Muscle of leg (tissue), 11 donors: ENCODE data around the gene SLC4A11. TPM values are rescaled to one million over a fixed set of nuclear protein-coding genes. Genes with fewer than 3 reads are reported as not detected.

Source experiments
- DNase-seq: peaks from one replicate; pipeline ENCODE4 v3.0.0; 2013
- H3K27ac ChIP-seq: one replicate; pipeline ENCODE4 v1.5.1; 2013; ENCODE audit warnings: mild to moderate bottlenecking, low read length, control low read depth
- H3K27me3 ChIP-seq: one replicate; pipeline ENCODE4 v1.6.1; 2013; ENCODE audit warnings: low read length; ENCODE audit not compliant: control insufficient read depth, insufficient read depth
- H3K36me3 ChIP-seq: one replicate; pipeline ENCODE4 v1.6.1; 2013; ENCODE audit warnings: low read length; ENCODE audit not compliant: control insufficient read depth, insufficient read depth
- H3K4me1 ChIP-seq: one replicate; pipeline ENCODE4 v1.6.1; 2013; ENCODE audit warnings: low read length; ENCODE audit not compliant: control insufficient read depth, insufficient read depth
- H3K4me3 ChIP-seq: one replicate; pipeline ENCODE4 v1.5.1; 2013; ENCODE audit warnings: low read length, control low read depth
- H3K9me3 ChIP-seq: replicated peaks from 2 replicates; pipeline ENCODE4 v1.6.1; 2013; ENCODE audit warnings: low read depth, low read length; ENCODE audit not compliant: control insufficient read depth
- WGBS: methylation state at CpG from one replicate; pipeline ENCODE4 v1.1.5; 2013; ENCODE audit warnings: missing lambda C conversion rate; ENCODE audit not compliant: insufficient coverage; 5-methylcytosine and 5-hydroxymethylcytosine counted together
- polyA plus RNA-seq, 8 donors: library from polyadenylated mRNA; unstranded; fragments of 120-200 nt; gene quantifications; one replicate each; pipeline versions ENCODE4 v1.2.1 to v1.2.3, GENCODE V29; 2013; ENCODE audit warnings: inconsistent platforms in 1 of 8, low replicate concordance in 1 of 8; ENCODE audit not compliant: insufficient read length in 8 of 8, insufficient read depth in 1 of 8
- total RNA-seq: library from RNA; stranded (reverse); fragments of 120-200 nt; gene quantifications from one replicate; pipeline ENCODE4 v1.2.4, GENCODE V29; 2013

Gene SLC4A11
- total and polyA plus RNA-seq, 9 donors: 0.35 to 1.7 (median 0.65) TPM

GRCh38 chr20:3228750-3229032 is 10.3 kb downstream of the SLC4A11 start:
- Histone ChIP-seq H3K4me1 (peaks cover 2% of the 10 kb centered on the region), H3K27me3 (no peaks in the 10 kb centered on the region), H3K36me3 (peaks cover 20% of the 10 kb centered on the region), H3K4me3 (no peak overlapping the region), H3K27ac (no peak overlapping the region), H3K9me3 (no peaks in the 10 kb centered on the region)
- DNase-seq: no peak
- WGBS: 76% methylated on average over 3 of the region's 11 CpGs

GRCh38 chr20:3227936-3228749 is 10.8 kb downstream of the SLC4A11 start:
- no peaks in the 10 kb centered on the region for H3K9me3 ChIP-seq
- WGBS: 85% methylated on average over 31 of the region's 42 CpGs
- DNase-seq: no peak
- peaks cover 25% of the 10 kb centered on the region for H3K36me3 ChIP-seq
- peaks cover 8% of the 10 kb centered on the region for H3K4me1 ChIP-seq
- no peak overlapping the region for H3K4me3 ChIP-seq
- no peaks in the 10 kb centered on the region for H3K27me3 ChIP-seq
- H3K27ac ChIP-seq: no peak overlapping the region

GRCh38 chr20:3227506-3227905 is 11.5 kb downstream of the SLC4A11 start:
- DNase-seq: no peak
- no peaks in the 10 kb centered on the region for H3K9me3 ChIP-seq
- H3K36me3 ChIP-seq: peaks cover 28% of the 10 kb centered on the region
- H3K4me1 ChIP-seq: peaks cover 14% of the 10 kb centered on the region
- H3K4me3 ChIP-seq: no peak overlapping the region
- H3K27me3 ChIP-seq: no peaks in the 10 kb centered on the region
- no peak overlapping the region for H3K27ac ChIP-seq
- WGBS: 40% methylated on average over 1 of the region's 7 CpGs

GRCh38 chr20:3226864-3227263 is 12.1 kb downstream of the SLC4A11 start:
- H3K27ac ChIP-seq: no peak overlapping the region
- peaks cover 29% of the 10 kb centered on the region for H3K36me3 ChIP-seq
- DNase-seq: no peak
- no peaks in the 10 kb centered on the region for H3K27me3 ChIP-seq
- H3K9me3 ChIP-seq: no peaks in the 10 kb centered on the region
- H3K4me1 ChIP-seq: peaks cover 16% of the 10 kb centered on the region
- no peak overlapping the region for H3K4me3 ChIP-seq
- 89% methylated on average over 14 of the region's 14 CpGs for WGBS

- no peak for DNase-seq
- Histone ChIP-seq H3K4me1 (peaks cover 16% of the 10 kb centered on the region), H3K36me3 (peaks cover 32% of the 10 kb centered on the region), H3K4me3 (no peak overlapping the region), H3K27ac (no peak overlapping the region), H3K27me3 (no peaks in the 10 kb centered on the region), H3K9me3 (no peaks in the 10 kb centered on the region)
- 79% methylated on average over 2 of the region's 10 CpGs for WGBS
Measured at GRCh38 chr20:3226093-3226492, 12.9 kb downstream of the SLC4A11 start.

- Histone ChIP-seq H3K27me3 (no peaks in the 10 kb centered on the region), H3K27ac (no peak overlapping the region), H3K9me3 (no peaks in the 10 kb centered on the region), H3K36me3 (peaks cover 32% of the 10 kb centered on the region), H3K4me1 (peaks cover 16% of the 10 kb centered on the region), H3K4me3 (no peak overlapping the region)
- 97% methylated on average over 5 of the region's 8 CpGs for WGBS
- DNase-seq: no peak
Measured at GRCh38 chr20:3224681-3225421, 14.1 kb downstream of the SLC4A11 start.

GRCh38 chr20:3223994-3224680 is 14.9 kb downstream of the SLC4A11 start:
- H3K4me1 ChIP-seq: peaks cover 16% of the 10 kb centered on the region
- no peak for DNase-seq
- no peaks in the 10 kb centered on the region for H3K9me3 ChIP-seq
- 82% methylated on average over 16 of the region's 20 CpGs for WGBS
- H3K27ac ChIP-seq: no peak overlapping the region
- no peaks in the 10 kb centered on the region for H3K27me3 ChIP-seq
- no peak overlapping the region for H3K4me3 ChIP-seq
- peaks cover 35% of the 10 kb centered on the region for H3K36me3 ChIP-seq

- Histone ChIP-seq H3K27me3 (no peaks in the 10 kb centered on the region), H3K27ac (no peak overlapping the region), H3K9me3 (no peaks in the 10 kb centered on the region), H3K4me1 (peaks cover 16% of the 10 kb centered on the region), H3K4me3 (no peak overlapping the region), H3K36me3 (peaks cover 38% of the 10 kb centered on the region)
- 79% methylated on average over 3 of the region's 6 CpGs for WGBS
- DNase-seq: no peak
Measured at GRCh38 chr20:3223651-3223993, 15.4 kb downstream of the SLC4A11 start.

GRCh38 chr20:3222635-3223600 is 16.1 kb downstream of the SLC4A11 start:
- Histone ChIP-seq H3K4me3 (no peak overlapping the region), H3K36me3 (peaks cover 42% of the 10 kb centered on the region), H3K4me1 (peaks cover 16% of the 10 kb centered on the region), H3K27ac (peak overlapping the region; percentile 20), H3K27me3 (no peaks in the 10 kb centered on the region), H3K9me3 (no peaks in the 10 kb centered on the region)
- no peak for DNase-seq
- WGBS: 48% methylated on average over 21 of the region's 25 CpGs
